Coronary artery (tissue), 2 donors: ENCODE measurements around the gene NELL2.

Experiments used
- DNase-seq: peaks from one replicate; pipeline ENCODE4 v3.0.0-alpha.2; 2017; ENCODE audit warnings: low spot score
- H3K27ac ChIP-seq, 2 donors: fragments of 200-600 bp; sonication (generic); one replicate each; pipeline ENCODE4 v1.5.1; 2016 to 2019
- H3K4me3 ChIP-seq: fragments of 200-600 bp; sonication (generic); 2 replicates; pipeline ENCODE4 v1.5.1; 2016; ENCODE audit warnings: mild to moderate bottlenecking, moderate library complexity
- CTCF ChIP-seq: fragments of 200-600 bp; sonication (generic); IDR thresholded peaks from one replicate; pipeline ENCODE4 v1.5.1; 2019; ENCODE audit warnings: antibody characterized with exemption

Gene NELL2

GRCh38 chr12:44574586-44574985, 301.5 kb downstream of the NELL2 start:
- DNase-seq: no peak
- no peak overlapping the region for H3K27ac ChIP-seq
- H3K4me3 ChIP-seq: no peak overlapping the region
- no peak for TF ChIP-seq CTCF

GRCh38 chr12:44573723-44574122, 302.4 kb downstream of the NELL2 start:
- TF ChIP-seq CTCF: no peak
- no peak for DNase-seq
- Histone ChIP-seq H3K4me3 (no peak overlapping the region), H3K27ac (no peak overlapping the region)

- Histone ChIP-seq H3K27ac (no peak overlapping the region), H3K4me3 (no peak overlapping the region)
- no peak for DNase-seq
- no peak for TF ChIP-seq CTCF
Observed at GRCh38 chr12:44571006-44571550, 305.0 kb downstream of the NELL2 start.

GRCh38 chr12:44570036-44570583, 306.0 kb downstream of the NELL2 start:
- Histone ChIP-seq H3K4me3 (no peak overlapping the region), H3K27ac (no peak overlapping the region)
- no peak for DNase-seq
- no peak for TF ChIP-seq CTCF

- no peak for DNase-seq
- H3K4me3 ChIP-seq: no peak overlapping the region
- TF ChIP-seq CTCF: no peak
- H3K27ac ChIP-seq: no peak overlapping the region
Observed at GRCh38 chr12:44565163-44565562, 311.0 kb downstream of the NELL2 start.

- no peak for DNase-seq
- H3K4me3 ChIP-seq: no peak overlapping the region
- no peak for TF ChIP-seq CTCF
- no peak overlapping the region for H3K27ac ChIP-seq
Observed at GRCh38 chr12:44563486-44563885, 312.6 kb downstream of the NELL2 start.

- DNase-seq: no peak
- Histone ChIP-seq H3K27ac (no peak overlapping the region), H3K4me3 (no peak overlapping the region)
- no peak for TF ChIP-seq CTCF
Observed at GRCh38 chr12:44558340-44559100, 317.6 kb downstream of the NELL2 start.
